ENCODE data around the gene FTSJ1.

DNA sequence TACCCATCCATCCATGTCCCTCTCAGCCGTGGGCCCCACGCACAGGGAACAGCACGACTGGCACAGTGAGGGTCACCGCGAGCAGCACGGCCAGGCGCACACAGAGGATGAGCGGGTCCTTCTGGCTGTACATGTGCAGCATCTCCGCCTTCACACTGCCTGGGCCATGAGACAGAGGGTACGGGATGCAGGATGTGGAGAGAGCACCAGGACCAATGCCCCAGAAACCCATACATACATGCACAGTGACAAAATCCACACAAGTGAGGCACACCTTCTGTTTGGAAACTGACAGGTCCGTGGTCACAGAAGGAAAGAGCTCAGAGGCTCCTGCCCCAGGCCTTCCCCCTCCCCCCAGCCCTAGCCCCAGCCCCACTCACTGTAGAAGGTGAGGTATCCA lies 15.4 kb upstream of the FTSJ1 start:
- TF ChIP-seq, protein P1, sequence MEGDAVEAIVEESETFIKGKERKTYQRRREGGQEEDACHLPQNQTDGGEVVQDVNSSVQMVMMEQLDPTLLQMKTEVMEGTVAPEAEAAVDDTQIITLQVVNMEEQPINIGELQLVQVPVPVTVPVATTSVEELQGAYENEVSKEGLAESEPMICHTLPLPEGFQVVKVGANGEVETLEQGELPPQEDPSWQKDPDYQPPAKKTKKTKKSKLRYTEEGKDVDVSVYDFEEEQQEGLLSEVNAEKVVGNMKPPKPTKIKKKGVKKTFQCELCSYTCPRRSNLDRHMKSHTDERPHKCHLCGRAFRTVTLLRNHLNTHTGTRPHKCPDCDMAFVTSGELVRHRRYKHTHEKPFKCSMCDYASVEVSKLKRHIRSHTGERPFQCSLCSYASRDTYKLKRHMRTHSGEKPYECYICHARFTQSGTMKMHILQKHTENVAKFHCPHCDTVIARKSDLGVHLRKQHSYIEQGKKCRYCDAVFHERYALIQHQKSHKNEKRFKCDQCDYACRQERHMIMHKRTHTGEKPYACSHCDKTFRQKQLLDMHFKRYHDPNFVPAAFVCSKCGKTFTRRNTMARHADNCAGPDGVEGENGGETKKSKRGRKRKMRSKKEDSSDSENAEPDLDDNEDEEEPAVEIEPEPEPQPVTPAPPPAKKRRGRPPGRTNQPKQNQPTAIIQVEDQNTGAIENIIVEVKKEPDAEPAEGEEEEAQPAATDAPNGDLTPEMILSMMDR (IDR thresholded peaks at IDR 0.05; ENCODE audit: borderline replicate concordance, extremely low read depth, low read length, poor library complexity, severe bottlenecking) = no peak
- TF ChIP-seq EZH2 (IDR thresholded peaks at IDR 0.05; ENCODE audit: borderline replicate concordance, low read depth, low read length, severe bottlenecking) = no peak

Data from DND-41 (cell line).